KOPT-K1 (cell line): ENCODE data around the gene ASCL2.

Experiments used
- H3K27ac ChIP-seq: fragments of 200-600 bp; sonication (generic); 2 replicates; pipeline ENCODE4 v1.5.1; 2016; ENCODE audit warnings: antibody characterized with exemption, mild to moderate bottlenecking, low read depth, low read length; ENCODE audit not compliant: poor library complexity, severe bottlenecking
- H3K36me3 ChIP-seq: fragments of 200-600 bp; sonication (generic); 2 replicates; pipeline ENCODE4 v1.5.1; 2017; ENCODE audit warnings: antibody characterized with exemption, mild to moderate bottlenecking, low read length, moderate library complexity; ENCODE audit not compliant: insufficient read depth
- H3K9me3 ChIP-seq: fragments of 200-600 bp; sonication (generic); 2 replicates; pipeline ENCODE4 v1.5.1; 2017; ENCODE audit warnings: antibody characterized with exemption, low read length, mild to moderate bottlenecking; ENCODE audit not compliant: insufficient read depth, poor library complexity, severe bottlenecking

Gene ASCL2

DNA sequence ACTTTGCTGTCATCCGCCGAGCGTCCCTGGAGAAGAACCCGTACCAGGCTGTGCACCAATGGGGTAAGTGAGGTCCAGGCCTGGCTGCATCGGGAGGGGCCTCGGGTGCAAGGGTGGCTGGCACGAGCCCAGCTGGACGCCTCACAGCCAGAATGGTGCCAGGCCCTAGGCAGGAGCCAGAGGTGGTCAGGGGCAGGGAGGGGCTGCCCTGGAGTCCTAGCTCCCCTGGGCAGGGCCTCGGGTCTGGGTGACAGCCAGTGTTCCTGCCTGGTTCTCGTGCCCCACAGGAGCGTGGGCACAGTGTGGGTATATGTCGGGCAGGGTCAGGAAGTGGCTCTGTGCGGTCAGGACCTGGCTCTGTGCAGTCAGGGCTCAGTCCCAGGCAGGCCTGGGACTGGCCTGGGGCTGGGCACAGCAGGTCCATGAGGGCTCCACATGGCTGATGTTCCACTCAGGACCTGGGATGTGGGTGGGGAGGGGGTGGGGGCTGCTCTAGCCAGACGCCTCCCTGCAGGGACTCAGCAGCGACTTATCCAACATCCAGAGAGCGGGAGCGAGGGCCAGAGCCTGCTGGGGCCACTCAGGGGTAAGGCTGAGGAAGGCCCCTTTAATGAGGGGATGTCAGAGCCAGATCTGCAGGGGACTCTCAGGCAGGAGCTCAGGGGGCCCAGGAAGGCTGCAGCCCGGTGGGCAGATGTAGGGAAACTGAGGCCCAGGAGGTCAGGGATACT is 32.7 kb upstream of the ASCL2 start:
- H3K36me3 ChIP-seq = no peaks in the 10 kb centered on the region
- peak overlapping the region; percentile 44 for H3K27ac ChIP-seq
- H3K9me3 ChIP-seq = no peaks in the 10 kb centered on the region

DNA sequence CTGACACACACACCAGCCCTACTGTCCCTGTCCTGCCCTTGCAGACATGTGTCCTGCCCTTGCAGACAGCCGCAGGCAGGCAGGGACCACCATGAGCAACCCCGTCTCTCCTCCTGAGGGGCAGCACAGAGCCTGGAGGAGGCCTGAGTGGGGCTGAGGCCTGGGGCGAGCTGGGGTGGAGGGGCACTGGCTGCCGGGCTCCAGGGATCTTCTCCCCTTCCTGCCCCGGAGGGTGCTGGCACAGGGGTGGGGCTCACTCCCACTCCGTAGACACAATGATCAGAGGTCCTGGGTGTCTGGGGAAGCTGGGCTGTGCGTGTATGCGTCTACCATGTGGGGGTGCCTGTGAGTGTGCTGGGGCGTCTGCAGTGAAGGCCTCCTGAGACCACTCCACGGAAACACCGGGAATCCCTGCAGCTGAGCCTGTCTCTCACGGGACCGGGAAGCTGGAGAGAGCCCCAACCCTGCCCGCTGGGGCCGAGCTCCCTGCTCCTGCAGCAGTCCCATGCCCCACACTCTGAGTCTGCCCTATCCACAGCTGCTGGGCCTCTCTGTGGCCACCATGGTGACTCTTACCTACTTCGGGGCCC is 32.0 kb upstream of the ASCL2 start:
- Histone ChIP-seq H3K27ac (peak overlapping the region; percentile 44), H3K9me3 (no peaks in the 10 kb centered on the region), H3K36me3 (no peaks in the 10 kb centered on the region)

GRCh38 chr11:2301631-2302305 is 31.4 kb upstream of the ASCL2 start, which contains the start of the genes C11orf21 and TSPAN32:
Gene C11orf21 (minus strand): TSS chr11:2301918. CDS start chr11:2301808, 110 bp downstream.
Gene TSPAN32 (plus strand): TSS chr11:2302013. CDS start chr11:2302150, 137 bp downstream.
- Histone ChIP-seq H3K9me3 (no peaks in the 10 kb centered on the region), H3K36me3 (no peaks in the 10 kb centered on the region), H3K27ac (peak within 1 kb of the TSS; percentile 44)

- Histone ChIP-seq H3K27ac (peak overlapping the region; percentile 44), H3K36me3 (no peaks in the 10 kb centered on the region), H3K9me3 (no peaks in the 10 kb centered on the region)
Measured at GRCh38 chr11:2300936-2301630, 30.7 kb upstream of the ASCL2 start.

DNA sequence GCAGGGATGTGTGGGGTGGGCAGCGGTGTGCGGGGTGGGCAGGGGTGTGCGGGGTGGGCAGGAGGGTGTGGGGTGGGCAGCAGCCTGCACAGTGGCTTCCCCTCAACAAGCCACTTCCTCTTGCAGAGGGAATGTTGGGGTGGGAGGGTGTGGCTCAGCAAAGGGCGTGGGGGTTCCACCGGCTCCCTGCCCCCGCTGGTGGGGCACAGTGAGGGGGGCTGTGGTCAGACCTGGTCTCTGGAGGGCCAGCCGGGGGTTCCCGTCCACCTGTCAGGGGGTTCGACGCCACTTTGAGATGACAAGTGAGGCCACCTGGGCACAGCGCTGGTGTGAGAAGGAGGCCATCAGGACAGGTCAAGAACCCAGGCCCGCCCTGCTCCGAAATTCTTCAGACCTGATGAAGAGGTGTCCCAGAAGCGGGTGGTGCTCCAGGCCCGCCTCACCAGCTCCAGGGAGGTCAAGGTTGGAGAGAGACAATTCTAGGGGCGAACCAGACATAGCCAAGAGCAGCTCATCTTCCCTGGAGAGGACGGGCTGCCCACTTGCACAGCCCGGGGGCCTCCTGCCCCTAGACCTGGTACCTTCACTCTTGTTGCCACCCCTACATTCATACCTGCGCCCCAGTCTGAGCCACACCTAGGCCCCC is 30.0 kb upstream of the ASCL2 start:
- Histone ChIP-seq H3K9me3 (no peaks in the 10 kb centered on the region), H3K36me3 (no peaks in the 10 kb centered on the region), H3K27ac (no peak overlapping the region)

DNA sequence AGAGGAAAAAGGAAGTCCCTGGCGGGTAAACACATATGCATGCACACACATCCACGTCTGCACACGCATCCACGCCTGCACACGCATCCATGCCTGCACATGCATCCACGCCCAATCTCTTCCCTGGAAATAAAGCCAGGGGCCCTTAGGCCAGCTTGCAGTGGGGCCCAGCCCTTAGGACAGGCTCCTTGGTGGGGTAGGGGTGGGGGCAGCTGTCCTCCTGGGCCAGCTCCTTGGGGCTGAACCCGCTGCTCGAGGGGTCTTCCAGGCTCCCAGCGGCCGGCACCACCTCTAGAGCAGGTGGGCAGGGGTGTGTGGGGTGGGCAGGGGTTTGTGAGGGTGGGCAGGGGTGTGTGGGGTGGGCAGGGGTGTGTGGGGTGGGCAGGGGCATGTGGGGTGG is 29.4 kb upstream of the ASCL2 start:
- H3K36me3 ChIP-seq = no peaks in the 10 kb centered on the region
- no peak overlapping the region for H3K27ac ChIP-seq
- no peaks in the 10 kb centered on the region for H3K9me3 ChIP-seq

GRCh38 chr11:2298795-2299761 is 28.7 kb upstream of the ASCL2 start:
- Histone ChIP-seq H3K9me3 (no peaks in the 10 kb centered on the region), H3K27ac (no peak overlapping the region), H3K36me3 (no peaks in the 10 kb centered on the region)

GRCh38 chr11:2298131-2298794 is 27.9 kb upstream of the ASCL2 start:
- Histone ChIP-seq H3K36me3 (no peaks in the 10 kb centered on the region), H3K9me3 (no peaks in the 10 kb centered on the region), H3K27ac (no peak overlapping the region)

DNA sequence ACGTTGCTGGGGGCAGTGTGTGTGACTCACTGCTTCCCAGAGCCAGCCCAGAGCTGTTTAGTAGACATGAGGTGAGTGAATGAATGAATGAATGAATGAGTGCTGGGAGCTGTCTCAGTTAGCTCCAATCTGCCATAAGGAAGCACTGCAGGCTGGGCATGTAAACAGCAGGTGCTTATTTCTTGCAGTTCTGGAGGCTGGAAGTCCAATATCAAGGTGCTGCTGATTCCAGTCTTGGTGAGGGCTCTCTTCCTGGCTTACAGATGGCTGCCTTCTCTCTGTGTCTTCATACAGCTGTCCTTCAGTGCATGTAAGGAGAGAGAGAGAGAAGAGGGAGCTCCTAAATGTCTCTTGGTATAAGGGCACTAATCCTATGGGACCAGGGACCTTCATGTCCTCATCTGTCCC is 27.2 kb upstream of the ASCL2 start:
- H3K36me3 ChIP-seq = no peaks in the 10 kb centered on the region
- no peak overlapping the region for H3K27ac ChIP-seq
- no peaks in the 10 kb centered on the region for H3K9me3 ChIP-seq

- no peak overlapping the region for H3K27ac ChIP-seq
- H3K36me3 ChIP-seq = no peaks in the 10 kb centered on the region
- H3K9me3 ChIP-seq = no peaks in the 10 kb centered on the region
Measured at GRCh38 chr11:2296913-2297622, 26.7 kb upstream of the ASCL2 start.

GRCh38 chr11:2295971-2296912 is 25.9 kb upstream of the ASCL2 start:
- no peaks in the 10 kb centered on the region for H3K36me3 ChIP-seq
- no peaks in the 10 kb centered on the region for H3K9me3 ChIP-seq
- no peak overlapping the region for H3K27ac ChIP-seq

GRCh38 chr11:2294926-2295290 is 24.5 kb upstream of the ASCL2 start:
- no peaks in the 10 kb centered on the region for H3K36me3 ChIP-seq
- no peaks in the 10 kb centered on the region for H3K9me3 ChIP-seq
- no peak overlapping the region for H3K27ac ChIP-seq
